Ovary (tissue), 3 donors: Measurements from ENCODE around the gene GLT8D1.

Source experiments
- POLR2A ChIP-seq: fragments of 450-650 bp; IDR thresholded peaks from one replicate; pipeline ENCODE4 v1.6.1; 2017; ENCODE audit warnings: antibody characterized with exemption, mild to moderate bottlenecking, moderate library complexity
- TF ChIP-seq, protein P1 (sequence below), 3 donors: fragments of 450-650 bp in 2 of 3; fragments of 200-600 bp in 1 of 3; IDR thresholded peaks; one replicate each; pipeline versions ENCODE4 v1.5.1 to v1.8.0; 2016 to 2022; ENCODE audit warnings: antibody characterized with exemption in 3 of 3, mild to moderate bottlenecking in 1 of 3
- donor health status: DM: no; HTN: no; CAD: no.

DNA sequence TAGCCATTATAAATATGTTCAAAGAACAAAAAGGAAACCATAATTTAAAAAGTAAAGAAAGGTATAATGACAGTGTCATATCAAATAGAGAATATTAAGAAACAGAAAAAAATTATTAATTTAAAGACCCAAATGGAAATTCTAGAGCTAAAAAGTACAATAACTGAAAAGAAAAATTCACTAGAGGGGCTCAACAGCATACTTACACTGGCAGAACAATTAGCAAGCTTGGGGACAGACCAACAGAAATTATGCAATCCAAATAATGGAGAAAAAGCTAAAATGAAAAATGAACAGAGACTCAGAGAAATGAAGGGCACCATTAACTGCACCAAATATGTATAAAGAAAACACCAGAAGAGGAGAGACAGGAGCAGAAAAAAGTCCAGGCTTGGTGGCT, 14.0 kb upstream of the GLT8D1 start:
- TF ChIP-seq, protein P1, sequence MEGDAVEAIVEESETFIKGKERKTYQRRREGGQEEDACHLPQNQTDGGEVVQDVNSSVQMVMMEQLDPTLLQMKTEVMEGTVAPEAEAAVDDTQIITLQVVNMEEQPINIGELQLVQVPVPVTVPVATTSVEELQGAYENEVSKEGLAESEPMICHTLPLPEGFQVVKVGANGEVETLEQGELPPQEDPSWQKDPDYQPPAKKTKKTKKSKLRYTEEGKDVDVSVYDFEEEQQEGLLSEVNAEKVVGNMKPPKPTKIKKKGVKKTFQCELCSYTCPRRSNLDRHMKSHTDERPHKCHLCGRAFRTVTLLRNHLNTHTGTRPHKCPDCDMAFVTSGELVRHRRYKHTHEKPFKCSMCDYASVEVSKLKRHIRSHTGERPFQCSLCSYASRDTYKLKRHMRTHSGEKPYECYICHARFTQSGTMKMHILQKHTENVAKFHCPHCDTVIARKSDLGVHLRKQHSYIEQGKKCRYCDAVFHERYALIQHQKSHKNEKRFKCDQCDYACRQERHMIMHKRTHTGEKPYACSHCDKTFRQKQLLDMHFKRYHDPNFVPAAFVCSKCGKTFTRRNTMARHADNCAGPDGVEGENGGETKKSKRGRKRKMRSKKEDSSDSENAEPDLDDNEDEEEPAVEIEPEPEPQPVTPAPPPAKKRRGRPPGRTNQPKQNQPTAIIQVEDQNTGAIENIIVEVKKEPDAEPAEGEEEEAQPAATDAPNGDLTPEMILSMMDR (IDR thresholded peaks at IDR 0.05) = no peak
- no peak for TF ChIP-seq POLR2A
